Left forelimb (tissue), 1 donor: ENCODE data around the gene DUSP21.
"Not testable (repeated sequence)": the region's sequence is repeated elsewhere in the genome, so short reads cannot be mapped to it uniquely, and the experiment has no call there.

Experiments used
- DNase-seq: peaks from one replicate; pipeline ENCODE4 v3.0.0-alpha.2; 2018; ENCODE audit warnings: low spot score

The DUSP21 gene

DNA sequence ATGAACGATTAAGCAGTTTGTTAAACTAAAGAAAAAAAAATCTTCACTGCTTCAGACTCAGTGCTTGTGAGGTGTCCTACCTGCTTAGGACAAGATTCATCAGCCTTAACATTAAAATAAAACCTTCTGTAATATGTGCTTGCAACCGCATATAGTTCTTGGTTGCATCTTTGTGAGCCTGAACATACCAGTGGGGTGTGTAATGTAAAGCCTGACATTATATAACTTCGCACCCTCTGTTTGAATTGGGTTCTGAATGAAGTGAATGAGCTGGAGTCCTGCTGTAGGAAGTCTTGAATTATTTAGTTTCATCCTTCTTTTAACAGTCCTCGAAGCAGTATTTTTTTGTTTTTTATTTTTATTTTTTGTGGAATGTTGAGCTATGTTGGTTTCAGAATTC, 32.3 kb downstream of the DUSP21 start:
- no peak for DNase-seq

DNA sequence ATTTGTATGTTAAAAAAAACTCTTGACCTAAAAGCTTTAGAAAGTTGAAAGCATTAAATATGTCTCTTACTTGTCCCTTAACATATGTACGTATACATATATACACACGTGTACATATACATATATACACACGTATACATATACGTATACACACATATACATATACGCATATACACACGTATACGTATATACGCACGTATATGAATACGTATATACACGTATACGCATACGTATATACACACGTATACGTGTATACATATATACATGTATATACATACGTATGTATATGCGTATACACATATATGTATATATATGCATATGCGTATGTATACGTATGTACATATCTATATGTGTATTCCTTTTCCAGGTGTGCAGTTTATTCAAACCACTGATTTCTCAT, 32.9 kb downstream of the DUSP21 start:
- DNase-seq: no peak

DNA sequence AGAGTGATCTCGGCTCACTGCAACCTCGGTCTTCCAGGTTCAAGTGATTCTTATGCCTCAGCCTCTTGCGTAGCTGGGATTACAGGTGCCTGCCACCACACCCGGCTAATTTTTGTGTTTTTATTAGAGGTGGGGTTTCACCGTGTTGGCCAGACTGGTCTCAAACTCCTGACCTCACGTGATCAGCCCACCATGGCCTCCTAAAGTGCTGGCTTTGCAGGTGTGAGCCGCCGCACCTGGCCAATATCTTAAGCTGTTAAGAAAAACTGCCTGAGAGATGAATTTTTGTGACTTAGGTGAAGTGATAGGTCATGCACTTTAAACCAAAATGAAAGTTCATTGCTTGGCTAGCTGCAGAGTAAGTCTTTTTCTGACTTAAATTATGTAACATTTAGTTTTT, 35.0 kb downstream of the DUSP21 start:
- no peak for DNase-seq

DNA sequence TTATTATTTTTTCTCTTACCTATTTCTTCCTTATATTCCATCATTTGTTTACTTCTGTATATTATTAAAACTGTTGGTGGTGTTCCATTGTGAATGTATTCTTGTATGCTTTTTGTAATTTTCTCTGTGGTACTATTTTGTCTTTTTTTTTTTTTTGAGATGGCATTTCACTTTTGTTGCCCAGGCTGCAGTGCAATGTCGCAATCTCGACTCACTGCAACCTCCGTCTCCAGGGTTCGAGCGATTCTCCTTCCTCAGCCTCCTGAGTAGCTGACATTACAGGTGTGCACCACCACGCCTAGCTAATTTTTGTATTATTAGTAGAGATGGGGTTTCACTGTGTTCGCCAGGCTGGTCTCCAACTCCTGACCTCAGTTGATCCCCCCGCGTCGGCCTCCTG, 37.7 kb downstream of the DUSP21 start:
- DNase-seq: no peak

- no peak for DNase-seq
Observed at GRCh38 chrX:44882635-44883034, 38.8 kb downstream of the DUSP21 start.

GRCh38 chrX:44884944-44885343, 41.1 kb downstream of the DUSP21 start:
- DNase-seq: no peak

GRCh38 chrX:44889824-44890223, 46.0 kb downstream of the DUSP21 start:
- DNase-seq: no peak

GRCh38 chrX:44890247-44890646, 46.4 kb downstream of the DUSP21 start:
- no peak for DNase-seq

DNA sequence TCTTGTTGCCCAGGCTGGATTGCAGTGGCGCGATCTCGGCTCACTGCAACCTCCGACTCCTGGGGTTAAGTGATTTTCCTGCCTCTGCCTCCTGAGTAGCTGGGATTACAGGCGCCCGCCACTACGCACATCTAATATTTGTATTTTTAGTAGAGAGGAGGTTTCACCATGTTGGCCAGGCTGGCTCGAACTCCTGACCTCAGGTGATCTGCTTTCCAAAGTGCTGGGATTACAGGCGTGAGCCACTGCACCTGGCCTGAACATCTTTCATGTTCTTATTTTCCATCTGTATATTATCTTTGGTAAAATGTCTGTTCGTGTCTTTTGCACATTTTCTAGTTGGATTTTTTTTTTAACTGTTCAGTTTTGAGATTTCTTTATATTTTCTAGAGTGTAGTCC, 46.9 kb downstream of the DUSP21 start:
- not testable (repeated sequence) for DNase-seq

GRCh38 chrX:44891642-44892041, 47.8 kb downstream of the DUSP21 start:
- DNase-seq: no peak
